Neural progenitor cell (in vitro differentiated cells): ENCODE data around the gene FCAMR. TPM values are rescaled to one million over a fixed set of nuclear protein-coding genes. Genes with fewer than 3 reads are reported as not detected.

ENCODE experiments used
- DNase-seq: peaks from one replicate; pipeline ENCODE4 v3.0.0-alpha.2; 2016; ENCODE audit warnings: low spot score
- H2AFZ ChIP-seq: fragments of 200-600 bp; sonication (generic); replicated peaks from 2 replicates; pipeline ENCODE4 v1.6.1; 2016; ENCODE audit warnings: antibody characterized with exemption
- H3F3A ChIP-seq: fragments of 200-600 bp; sonication (generic); 2 replicates; pipeline ENCODE4 v1.6.1; 2016; ENCODE audit warnings: antibody characterized with exemption, low read depth
- H3K27ac ChIP-seq: fragments of 200-600 bp; sonication (generic); 2 replicates; pipeline ENCODE4 v1.5.1; 2016; ENCODE audit warnings: mild to moderate bottlenecking
- H3K27me3 ChIP-seq: fragments of 200-600 bp; sonication (generic); 2 replicates; pipeline ENCODE4 v1.6.1; 2016; ENCODE audit warnings: mild to moderate bottlenecking, moderate library complexity
- H3K36me3 ChIP-seq: fragments of 200-600 bp; sonication (generic); 2 replicates; pipeline ENCODE4 v1.5.1; 2016
- H3K4me1 ChIP-seq: fragments of 200-600 bp; sonication (generic); 2 replicates; pipeline ENCODE4 v1.6.1; 2016; ENCODE audit warnings: mixed run types
- H3K4me2 ChIP-seq: fragments of 200-600 bp; sonication (generic); 2 replicates; pipeline ENCODE4 v1.6.1; 2016
- H3K4me3 ChIP-seq: fragments of 200-600 bp; sonication (generic); 2 replicates; pipeline ENCODE4 v1.5.1; 2016
- H3K79me2 ChIP-seq: fragments of 200-600 bp; sonication (generic); 2 replicates; pipeline ENCODE4 v1.6.1; 2016; ENCODE audit warnings: low read depth
- H3K9ac ChIP-seq: fragments of 200-600 bp; sonication (generic); 2 replicates; pipeline ENCODE4 v1.6.1; 2016
- H3K9me3 ChIP-seq: fragments of 200-600 bp; sonication (generic); 2 replicates; pipeline ENCODE4 v1.5.1; 2016; ENCODE audit warnings: low read depth
- H4K20me1 ChIP-seq: fragments of 200-600 bp; sonication (generic); 2 replicates; pipeline ENCODE4 v1.6.1; 2016; ENCODE audit warnings: low read depth
- H3K27ac Mint-ChIP-seq: 3 replicates; pipeline ENCODE4 v1.8.0; 2021; ENCODE audit warnings: mixed read lengths
- H3K27me3 Mint-ChIP-seq: 2 replicates; pipeline ENCODE4 v1.8.0; 2022; ENCODE audit warnings: low read depth, mild to moderate bottlenecking, inconsistent platforms, moderate library complexity, mixed read lengths; ENCODE audit not compliant: insufficient read depth
- H3K36me3 Mint-ChIP-seq: 3 replicates; pipeline ENCODE4 v1.8.0; 2021; ENCODE audit warnings: mixed read lengths
- H3K4me1 Mint-ChIP-seq: 3 replicates; pipeline ENCODE4 v1.8.0; 2021; ENCODE audit warnings: mixed read lengths
- H3K4me3 Mint-ChIP-seq: 3 replicates; pipeline ENCODE4 v1.8.0; 2021; ENCODE audit warnings: mild to moderate bottlenecking, moderate library complexity, mixed read lengths
- H3K9me3 Mint-ChIP-seq: 3 replicates; pipeline ENCODE4 v1.8.0; 2020; ENCODE audit warnings: mixed read lengths
- CTCF ChIP-seq: fragments of 200-600 bp; sonication (generic); IDR thresholded peaks from 2 replicates; pipeline ENCODE4 v1.5.1; 2017; ENCODE audit warnings: antibody characterized with exemption, mild to moderate bottlenecking
- EZH2 ChIP-seq: fragments of 200-600 bp; sonication (generic); IDR thresholded peaks from 2 replicates; pipeline ENCODE4 v1.6.1; 2017; ENCODE audit warnings: antibody characterized with exemption, mild to moderate bottlenecking, moderate library complexity
- EZH2phosphoT487 ChIP-seq: fragments of 200-600 bp; sonication (generic); IDR thresholded peaks from 2 replicates; pipeline ENCODE4 v1.6.1; 2017; ENCODE audit warnings: antibody characterized with exemption
- total RNA-seq: library from RNA; depleted of rRNA; stranded (reverse); fragments of >200 nt; gene quantifications from 2 replicates; pipeline ENCODE4 v1.2.3, GENCODE V29; 2015; ENCODE audit warnings: low replicate concordance

FCAMR gene
- total RNA-seq, 1 donor from 2014 or later, result not detected

- Histone ChIP-seq H3K4me3 (no peak overlapping the region), H3K36me3 (no peaks in the 10 kb centered on the region), H3K4me2 (no peak overlapping the region), H4K20me1 (no peaks in the 10 kb centered on the region), H3K27ac (no peak overlapping the region), H3K79me2 (no peaks in the 10 kb centered on the region), H3K9ac (no peak overlapping the region), H3F3A (no peaks in the 10 kb centered on the region), H3K4me1 (peaks cover 9% of the 10 kb centered on the region), H3K27me3 (no peaks in the 10 kb centered on the region), H2AFZ (no peak overlapping the region), H3K9me3 (no peaks in the 10 kb centered on the region)
- no peak overlapping the region for H3K27ac Mint-ChIP-seq
- no peaks in the 10 kb centered on the region for H3K36me3 Mint-ChIP-seq
- DNase-seq, result no peak
- peaks cover 10% of the 10 kb centered on the region for H3K27me3 Mint-ChIP-seq
- H3K4me3 Mint-ChIP-seq, result no peak overlapping the region
- H3K4me1 Mint-ChIP-seq, result peaks cover 12% of the 10 kb centered on the region
- TF ChIP-seq CTCF, result no peak
- TF ChIP-seq EZH2, result no peak
- TF ChIP-seq EZH2phosphoT487, result no peak
- no peaks in the 10 kb centered on the region for H3K9me3 Mint-ChIP-seq
Observed at GRCh38 chr1:206951318-206952100, 18.8 kb downstream of the FCAMR start.

GRCh38 chr1:206949641-206950040, 20.6 kb downstream of the FCAMR start:
- Histone ChIP-seq H3K79me2 (no peaks in the 10 kb centered on the region), H3K9ac (no peak overlapping the region), H3K9me3 (no peaks in the 10 kb centered on the region), H3K4me1 (no peaks in the 10 kb centered on the region), H4K20me1 (no peaks in the 10 kb centered on the region), H3F3A (no peaks in the 10 kb centered on the region), H3K4me3 (no peak overlapping the region), H3K27ac (no peak overlapping the region), H3K36me3 (no peaks in the 10 kb centered on the region), H3K4me2 (no peak overlapping the region), H2AFZ (no peak overlapping the region), H3K27me3 (no peaks in the 10 kb centered on the region)
- peaks cover 8% of the 10 kb centered on the region for H3K27me3 Mint-ChIP-seq
- peaks cover under 1% of the 10 kb centered on the region for H3K4me1 Mint-ChIP-seq
- H3K4me3 Mint-ChIP-seq, result no peak overlapping the region
- no peak for DNase-seq
- no peak overlapping the region for H3K27ac Mint-ChIP-seq
- no peaks in the 10 kb centered on the region for H3K36me3 Mint-ChIP-seq
- TF ChIP-seq CTCF (no peak), EZH2 (no peak), EZH2phosphoT487 (no peak)
- no peaks in the 10 kb centered on the region for H3K9me3 Mint-ChIP-seq

- Mint-ChIP-seq H3K27me3 (peaks cover 8% of the 10 kb centered on the region), H3K36me3 (no peaks in the 10 kb centered on the region), H3K4me1 (no peaks in the 10 kb centered on the region), H3K9me3 (no peaks in the 10 kb centered on the region), H3K4me3 (no peak overlapping the region), H3K27ac (no peak overlapping the region)
- Histone ChIP-seq H3K4me2 (no peak overlapping the region), H3F3A (no peaks in the 10 kb centered on the region), H2AFZ (no peak overlapping the region), H4K20me1 (no peaks in the 10 kb centered on the region), H3K4me1 (no peaks in the 10 kb centered on the region), H3K9me3 (no peaks in the 10 kb centered on the region), H3K27ac (no peak overlapping the region), H3K9ac (no peak overlapping the region), H3K36me3 (no peaks in the 10 kb centered on the region), H3K79me2 (no peaks in the 10 kb centered on the region), H3K4me3 (no peak overlapping the region), H3K27me3 (no peaks in the 10 kb centered on the region)
- no peak for DNase-seq
- TF ChIP-seq EZH2 (no peak), EZH2phosphoT487 (no peak), CTCF (no peak)
Observed at GRCh38 chr1:206949208-206949607, 21.1 kb downstream of the FCAMR start.
